SK-N-DZ (cell line): ENCODE measurements around the gene TNFRSF9. TPM values are rescaled to one million over a fixed set of nuclear protein-coding genes. Genes with fewer than 3 reads are reported as not detected.
"Not testable (repeated sequence)": the region's sequence is repeated elsewhere in the genome, so short reads cannot be mapped to it uniquely, and the experiment has no call there.

ENCODE experiments used
- DNase-seq: peaks from one replicate; pipeline ENCODE4 v3.0.0-alpha.2; 2015; ENCODE audit warnings: low spot score
- polyA plus RNA-seq, 2 experiments: library from polyadenylated mRNA; depleted of rRNA; stranded (reverse); fragments of >200 nt; gene quantifications; 2 replicates each; pipeline ENCODE4 v1.2.3, GENCODE V29; 2014

Gene TNFRSF9
- polyA plus RNA-seq (2014; cell fraction: cytosol; rRNA removed) = 0.05 TPM in 1 of 2 replicates, not detected in the other
- 0.37 TPM in 1 of 2 replicates, not detected in the other for polyA plus RNA-seq (2014; cell fraction: nucleus; rRNA removed)

DNA sequence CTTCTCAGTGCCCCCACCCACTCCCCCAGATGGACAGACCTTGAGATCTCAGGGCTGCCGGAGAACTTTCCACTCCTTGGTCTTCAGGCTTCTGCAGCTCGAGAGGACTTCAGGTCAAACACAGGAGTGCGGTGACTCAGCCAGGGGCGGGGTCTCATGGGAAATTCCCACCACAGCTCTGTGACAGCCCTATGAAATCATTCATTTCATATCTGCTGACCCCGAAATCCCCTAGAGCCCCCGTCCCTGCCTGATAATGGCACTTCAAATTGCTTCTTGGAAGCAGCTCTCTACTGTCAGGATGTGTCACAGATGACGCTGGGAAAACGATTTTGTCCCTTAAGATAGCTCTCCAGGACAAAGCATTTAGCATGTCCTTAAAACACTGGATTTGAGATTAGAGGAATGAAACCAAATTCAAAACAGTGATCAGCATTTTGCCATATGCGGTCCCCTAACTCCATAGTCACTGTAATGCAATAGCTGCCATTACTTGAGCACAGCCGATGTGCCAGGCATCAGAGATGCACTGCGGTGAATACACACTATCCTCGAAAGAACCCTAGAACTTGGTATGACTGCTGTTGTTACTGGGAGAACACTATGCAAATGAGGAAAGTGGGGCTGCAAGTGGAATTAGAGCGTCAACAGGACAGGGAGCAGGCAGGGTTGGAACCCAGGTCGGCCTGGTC is at the start of gene TNFRSF9:
TNFRSF9 (minus strand) TSS at position 95 of the 692 bp plus-strand sequence. CDS start 845 bp downstream, outside the sequence.
- DNase-seq = no peak

DNA sequence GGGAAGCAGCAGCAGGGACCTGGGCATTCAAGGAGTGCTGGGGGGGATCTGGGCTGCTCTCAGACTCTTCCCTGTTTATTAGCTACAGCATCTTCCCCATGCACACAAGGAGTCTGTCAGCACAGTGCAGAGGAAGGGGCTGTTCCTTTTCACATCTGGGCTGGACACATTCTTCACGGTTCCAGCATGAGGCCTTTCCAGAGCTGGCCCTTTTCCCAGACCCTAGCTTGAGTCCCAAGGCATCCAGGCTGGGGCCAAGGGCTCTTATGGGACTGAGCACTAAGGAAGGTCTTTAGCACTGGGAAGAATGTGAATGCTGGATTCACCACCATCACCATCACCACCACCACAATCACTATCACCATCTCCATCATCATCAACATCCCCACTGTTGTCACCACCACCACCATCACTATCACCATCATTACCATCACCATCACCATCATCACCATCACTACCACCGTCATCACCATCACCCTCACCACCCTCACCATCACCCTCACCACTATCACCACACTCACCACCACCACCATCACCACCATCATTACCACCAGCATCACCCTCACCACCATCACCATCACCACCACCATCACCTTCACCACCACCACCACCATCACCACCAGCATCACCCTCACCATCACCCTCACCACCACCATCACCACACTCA is 49.3 kb upstream of the TNFRSF9 start:
- no peak for DNase-seq

DNA sequence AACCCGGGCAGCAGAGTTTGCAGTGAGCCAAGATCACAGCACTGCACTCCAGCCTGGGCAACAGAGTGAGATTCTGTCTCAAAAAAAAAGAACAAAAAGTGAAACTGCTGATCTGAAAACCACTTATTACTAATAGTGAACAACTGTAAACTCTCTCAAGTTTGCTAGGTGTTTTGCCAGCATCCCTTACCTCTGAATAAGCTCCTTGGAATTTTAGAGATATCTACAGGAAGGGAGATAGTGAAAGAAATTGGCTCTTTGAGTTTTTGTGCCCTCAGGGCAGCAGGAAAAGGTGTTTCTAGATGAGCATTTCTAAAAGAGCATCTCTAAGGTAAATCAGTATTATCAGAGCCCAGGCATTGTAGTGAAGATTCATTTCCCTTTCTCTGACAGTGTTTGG is 47.9 kb upstream of the TNFRSF9 start:
- no peak for DNase-seq

DNA sequence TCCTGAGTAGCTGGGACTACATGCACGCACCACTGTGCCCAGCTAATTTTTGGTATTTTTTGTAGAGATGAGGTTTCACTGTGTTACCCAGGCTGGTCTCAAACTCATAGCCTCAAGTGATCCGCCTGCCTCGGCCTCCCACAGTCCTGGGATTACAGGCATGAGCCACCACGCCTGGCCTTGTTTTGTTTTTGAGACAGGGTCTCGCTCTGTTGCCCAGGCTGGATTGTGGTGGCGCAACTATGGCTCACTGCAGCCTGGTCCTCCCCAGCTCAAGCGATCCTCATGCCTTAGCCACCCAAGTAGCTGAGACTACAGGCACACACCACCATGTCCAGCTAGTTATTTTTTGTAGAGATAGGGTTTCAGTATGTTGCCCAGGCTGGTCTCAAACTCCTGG is 46.9 kb upstream of the TNFRSF9 start:
- DNase-seq = no peak

DNA sequence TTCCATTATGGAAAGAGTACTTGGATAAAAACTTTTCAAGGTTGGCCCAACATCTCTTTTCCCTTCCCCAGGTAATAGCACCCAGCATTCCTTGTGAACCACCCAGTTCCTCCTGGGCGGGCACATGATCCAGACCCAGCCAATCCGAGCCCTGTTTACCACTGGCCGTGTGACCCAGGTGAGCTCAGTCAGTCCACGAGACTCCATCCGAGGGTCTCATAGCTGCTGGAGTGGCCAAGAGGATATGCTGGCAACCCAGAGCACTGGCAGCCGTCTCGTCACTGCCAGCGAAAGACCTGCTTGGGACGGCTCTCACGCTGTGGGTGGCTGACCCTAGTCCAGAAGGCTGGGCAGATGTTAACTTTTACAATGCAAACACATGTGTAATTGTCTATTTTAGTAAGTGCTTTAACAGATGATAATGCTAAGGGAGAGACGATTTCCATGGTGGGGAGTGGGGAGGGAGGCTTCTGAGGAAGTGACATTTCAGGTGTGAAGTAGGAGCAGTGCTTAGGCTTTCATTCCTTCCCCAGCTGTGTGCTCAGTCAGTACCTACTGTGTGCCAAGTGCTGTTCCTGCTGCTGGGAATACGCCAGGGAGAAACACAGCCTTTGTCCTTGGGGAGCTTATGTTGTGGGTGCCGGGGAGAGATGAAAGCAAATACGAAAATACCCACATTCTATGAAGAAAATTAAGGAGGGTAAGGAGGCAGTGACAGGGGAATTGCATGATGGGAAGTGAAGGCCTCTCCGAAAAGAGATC is 45.4 kb upstream of the TNFRSF9 start:
- no peak for DNase-seq

DNA sequence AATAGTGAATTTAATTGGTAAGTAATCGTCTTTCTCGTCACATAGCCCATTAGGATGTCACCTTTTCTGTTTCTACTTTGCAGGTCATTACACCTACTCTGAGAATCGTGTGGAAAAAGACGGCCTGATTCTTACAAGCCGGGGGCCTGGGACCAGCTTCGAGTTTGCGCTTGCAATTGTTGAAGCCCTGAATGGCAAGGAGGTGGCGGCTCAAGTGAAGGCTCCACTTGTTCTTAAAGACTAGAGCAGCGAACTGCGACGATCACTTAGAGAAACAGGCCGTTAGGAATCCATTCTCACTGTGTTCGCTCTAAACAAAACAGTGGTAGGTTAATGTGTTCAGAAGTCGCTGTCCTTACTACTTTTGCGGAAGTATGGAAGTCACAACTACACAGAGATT is 44.2 kb upstream of the TNFRSF9 start:
- no peak for DNase-seq

DNA sequence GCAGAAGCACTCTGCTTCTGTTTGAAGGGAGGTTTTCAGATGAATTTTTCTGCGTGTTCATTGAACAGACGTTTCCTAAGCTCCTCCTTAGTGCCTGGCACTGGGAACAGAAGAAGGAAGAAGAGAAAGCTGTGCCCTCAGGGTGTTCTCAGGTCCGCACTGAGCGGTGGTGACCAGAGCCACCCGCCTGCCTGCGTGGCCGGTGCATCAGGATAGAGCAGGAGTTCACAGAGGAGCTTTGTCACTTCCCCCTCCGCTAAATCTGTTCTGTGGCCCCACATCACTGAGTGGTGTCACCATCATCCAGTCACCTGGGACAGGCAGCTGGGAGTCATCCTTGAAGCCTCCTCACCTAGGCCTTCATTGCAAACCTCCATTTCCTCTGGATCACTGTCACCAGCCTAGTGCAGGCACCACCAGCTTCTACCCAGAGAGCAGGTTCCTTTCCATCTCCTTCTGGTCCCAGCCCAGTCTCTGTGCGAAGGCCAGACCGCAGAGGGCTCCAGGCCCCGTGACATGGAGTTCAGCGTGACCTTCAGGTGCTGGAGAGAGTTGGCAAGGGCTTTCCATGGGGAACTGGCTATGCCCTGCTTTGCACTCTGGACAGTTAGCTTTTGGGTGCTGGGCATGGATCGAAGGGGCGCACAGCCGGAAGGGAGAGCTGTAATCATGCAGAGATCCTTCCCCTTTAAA is 42.6 kb upstream of the TNFRSF9 start:
- DNase-seq = no peak

DNA sequence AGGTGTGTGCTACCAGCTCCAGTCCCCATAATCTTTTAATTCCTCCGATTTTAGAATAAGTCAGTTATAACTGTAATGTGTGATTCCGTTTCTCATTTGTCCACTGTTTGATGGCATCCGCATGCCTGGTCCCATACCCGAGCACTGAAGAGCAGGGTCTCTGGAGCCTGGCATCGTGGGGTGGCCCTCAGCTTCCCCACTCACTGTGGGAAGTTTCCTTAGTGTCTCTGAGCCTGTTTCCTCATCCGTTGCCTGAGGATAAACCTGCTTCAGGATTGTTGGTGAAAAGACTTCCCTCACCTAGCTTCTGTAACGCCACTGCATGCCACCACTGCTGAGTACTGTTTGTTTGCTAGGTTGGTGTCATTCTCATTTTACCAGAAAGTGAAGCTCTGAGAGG is 40.3 kb upstream of the TNFRSF9 start:
- DNase-seq = no peak

DNA sequence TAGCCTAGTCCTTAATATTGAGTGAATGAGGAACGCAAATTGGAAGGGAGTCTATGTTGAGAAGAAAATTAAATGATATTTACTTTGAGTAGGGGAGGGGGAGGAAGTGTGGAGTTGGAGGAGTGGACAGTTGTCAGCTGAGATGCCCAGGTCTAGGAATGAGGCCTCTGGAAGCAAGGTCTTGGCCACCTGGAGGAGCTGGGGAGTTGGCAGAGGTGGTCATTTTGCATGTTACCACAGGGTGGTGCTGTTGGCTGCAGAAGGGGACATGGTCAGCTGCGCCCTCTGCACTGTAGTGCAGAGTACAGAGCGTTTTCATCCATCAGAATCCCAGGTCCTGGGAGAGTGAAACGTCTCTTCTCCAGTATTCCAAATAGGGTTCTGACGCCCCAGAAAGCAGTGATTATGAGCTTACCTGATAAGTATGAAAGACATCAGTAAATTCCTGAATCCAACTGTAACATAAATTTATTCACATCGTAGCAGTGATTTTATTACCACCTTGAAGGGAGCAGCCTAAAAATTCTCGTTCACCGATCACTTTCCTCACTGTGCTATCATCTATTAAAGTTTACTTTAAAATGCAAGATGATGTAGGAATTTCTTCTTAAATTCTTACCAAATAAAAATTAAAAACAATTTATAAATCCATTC is 34.7 kb upstream of the TNFRSF9 start:
- peak; percentile 71 for DNase-seq

DNA sequence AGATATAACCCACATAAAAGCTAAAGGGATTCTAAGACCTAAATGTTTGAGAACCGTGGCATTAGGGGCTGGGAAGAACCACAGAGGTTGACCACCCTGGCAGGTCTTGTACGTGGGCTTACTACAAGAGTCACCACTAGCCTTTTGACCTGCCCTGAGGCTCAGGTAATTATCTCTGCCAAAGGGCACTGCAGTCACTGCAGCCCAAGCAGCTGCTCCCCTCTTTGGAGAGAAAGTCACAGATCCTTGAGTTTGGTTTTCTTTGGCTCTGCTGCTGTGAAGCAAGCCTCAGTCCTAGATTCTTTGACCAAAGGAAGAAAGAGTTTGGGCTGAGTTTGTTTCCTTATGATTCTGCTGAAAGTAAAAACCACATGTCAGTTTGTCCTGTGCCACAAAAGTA is 32.4 kb upstream of the TNFRSF9 start:
- no peak for DNase-seq

DNA sequence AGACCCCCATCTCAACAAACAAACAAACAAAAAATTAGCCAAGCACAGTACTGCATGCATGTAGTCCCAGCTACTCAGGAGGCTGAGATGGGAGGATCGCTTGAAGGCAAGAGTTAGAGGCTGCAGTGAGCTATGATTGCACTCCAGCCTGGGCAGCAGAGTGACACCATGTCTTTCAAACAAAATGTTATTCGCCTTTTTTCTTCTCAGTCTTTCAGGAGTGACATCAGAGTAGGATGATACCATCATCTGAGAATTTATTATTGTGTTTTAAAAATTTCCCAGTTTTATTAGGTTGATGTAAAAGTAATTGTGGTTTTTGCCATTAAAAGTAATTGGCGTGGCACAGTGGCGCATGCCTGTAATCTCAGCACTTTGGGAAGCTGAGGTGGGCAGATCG is 31.6 kb upstream of the TNFRSF9 start:
- DNase-seq = no peak

DNA sequence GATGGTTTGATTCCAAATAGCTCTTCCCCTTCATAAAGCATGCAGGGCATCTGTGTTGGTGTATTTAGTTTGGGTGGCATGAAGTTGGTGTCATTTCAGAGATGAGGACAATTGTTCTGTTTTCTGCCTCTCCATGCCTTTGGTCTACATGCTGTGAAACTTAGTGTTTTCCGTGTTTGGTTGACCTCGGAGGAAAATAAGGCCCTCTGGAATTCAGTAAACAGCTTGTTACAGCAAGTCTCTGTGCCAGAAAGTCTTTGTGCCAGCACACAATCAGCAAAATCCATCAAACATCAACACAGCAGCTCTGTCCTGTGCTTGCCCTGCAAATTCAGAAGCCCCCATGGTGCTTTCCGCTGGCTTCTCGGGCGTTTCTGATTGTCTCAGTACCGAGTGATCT is 30.4 kb upstream of the TNFRSF9 start:
- DNase-seq = no peak

DNA sequence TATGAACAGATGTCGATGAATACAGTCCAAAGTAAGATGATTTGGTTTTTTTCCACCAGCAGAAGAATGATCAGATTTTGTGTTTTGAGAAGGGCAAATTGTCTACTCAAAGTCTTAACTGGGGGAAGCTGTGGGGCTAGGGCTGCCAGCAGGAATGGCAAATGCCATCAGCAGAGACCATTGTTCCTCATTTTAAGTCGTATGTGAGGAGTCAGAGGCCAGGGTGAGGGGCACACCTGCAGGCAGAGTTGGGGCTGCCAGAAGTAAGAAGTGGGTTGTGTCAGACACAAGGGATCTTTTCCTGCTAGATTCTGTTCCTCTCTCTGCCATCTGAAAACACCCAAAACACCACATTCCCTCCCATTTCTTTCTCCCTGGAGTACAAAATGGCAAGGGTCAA is 29.6 kb upstream of the TNFRSF9 start:
- no peak for DNase-seq

DNA sequence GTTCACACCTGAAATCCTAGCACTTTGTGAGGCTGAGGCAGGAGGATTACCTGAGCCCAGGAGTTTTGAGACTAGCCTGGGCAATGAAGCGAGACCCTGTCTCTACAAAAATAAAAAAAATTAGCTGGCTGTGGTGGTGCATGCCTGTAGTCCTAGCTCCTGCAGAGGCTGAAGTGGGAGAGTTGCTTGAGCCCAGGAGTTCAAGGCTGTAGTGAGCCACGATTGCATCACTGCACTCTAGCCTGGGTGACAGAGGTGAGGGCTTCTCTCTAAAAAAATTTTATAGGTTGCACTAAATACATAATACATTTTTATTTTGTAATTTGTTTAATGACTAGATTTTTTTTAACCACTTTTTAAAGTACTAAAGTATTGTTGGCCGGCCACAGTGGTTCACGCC is 27.0 kb upstream of the TNFRSF9 start:
- DNase-seq = no peak

DNA sequence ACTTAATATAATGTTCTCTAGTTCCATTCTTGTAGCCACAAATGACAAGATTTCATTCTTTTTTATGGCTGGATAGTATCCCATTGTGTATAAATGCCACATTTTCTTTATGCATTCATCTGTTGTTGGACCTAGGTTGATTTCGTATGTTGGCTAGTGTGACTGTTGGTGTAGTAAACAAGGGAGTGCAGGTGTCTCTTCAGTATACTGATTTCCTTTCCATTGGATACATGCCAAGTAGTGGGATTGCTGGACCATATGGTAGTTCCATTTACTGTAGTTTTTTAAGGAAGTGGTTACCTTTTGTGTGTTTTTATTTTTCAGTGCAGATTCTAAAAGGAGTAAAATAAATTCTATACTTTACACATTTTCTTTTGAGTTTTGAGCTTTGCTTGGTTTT is 26.6 kb upstream of the TNFRSF9 start:
- no peak for DNase-seq

DNA sequence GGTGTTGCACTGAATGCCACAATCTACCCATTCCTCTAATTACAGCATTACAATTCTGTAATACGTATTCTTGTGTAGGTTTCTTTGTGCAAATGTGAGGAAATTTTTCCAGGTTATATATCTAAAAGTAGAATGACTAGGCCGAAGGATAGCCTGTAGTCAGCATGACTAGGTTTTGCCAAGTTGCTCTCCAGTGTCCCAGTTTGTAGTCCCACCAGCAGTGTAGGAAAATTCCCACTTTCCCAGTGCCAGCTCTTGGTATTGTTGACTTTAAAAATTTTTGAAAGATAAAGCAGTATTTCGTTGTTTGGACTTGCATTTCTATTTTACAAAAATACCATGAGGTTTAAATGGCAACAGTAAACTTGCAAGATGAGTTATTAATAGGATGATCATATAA is 23.8 kb upstream of the TNFRSF9 start:
- no peak for DNase-seq

DNA sequence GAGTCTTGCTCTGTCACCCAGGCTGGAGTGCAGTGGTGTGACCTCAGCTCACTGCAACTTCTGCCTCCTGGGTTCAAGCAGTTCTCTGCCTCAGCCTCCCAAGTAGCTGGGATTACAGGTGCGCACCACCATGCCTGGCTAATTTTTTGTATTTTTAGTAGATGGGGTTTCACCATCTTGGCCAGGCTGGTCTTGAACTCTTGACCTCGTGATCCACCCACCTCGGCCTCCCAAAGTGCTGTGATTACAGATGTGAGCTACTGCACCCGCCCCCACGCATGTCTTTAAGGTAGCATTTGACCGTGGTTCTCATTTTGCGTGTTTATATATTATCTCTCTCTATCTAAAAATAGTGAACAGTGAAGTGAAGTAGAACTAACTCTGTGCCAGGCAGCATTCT is 23.2 kb upstream of the TNFRSF9 start:
- DNase-seq = not testable (repeated sequence)

DNA sequence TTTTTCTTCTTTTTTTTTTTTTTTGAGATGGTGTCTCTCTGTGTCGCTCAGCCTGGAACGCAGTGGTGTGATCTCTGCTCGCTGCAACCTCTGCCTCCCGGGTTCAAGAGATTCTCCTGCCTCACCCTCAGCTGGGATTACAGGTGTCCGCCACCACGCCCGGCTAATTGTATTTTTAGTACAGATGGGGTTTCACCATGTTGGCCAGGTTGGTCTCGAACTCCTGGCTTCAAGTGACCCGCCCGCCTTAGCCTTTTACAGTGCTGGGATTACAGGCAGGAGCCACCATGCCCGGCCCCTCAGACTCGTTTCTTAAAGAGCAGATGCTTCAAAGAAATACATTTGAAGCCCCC is 22.7 kb upstream of the TNFRSF9 start:
- DNase-seq = not testable (repeated sequence)

DNA sequence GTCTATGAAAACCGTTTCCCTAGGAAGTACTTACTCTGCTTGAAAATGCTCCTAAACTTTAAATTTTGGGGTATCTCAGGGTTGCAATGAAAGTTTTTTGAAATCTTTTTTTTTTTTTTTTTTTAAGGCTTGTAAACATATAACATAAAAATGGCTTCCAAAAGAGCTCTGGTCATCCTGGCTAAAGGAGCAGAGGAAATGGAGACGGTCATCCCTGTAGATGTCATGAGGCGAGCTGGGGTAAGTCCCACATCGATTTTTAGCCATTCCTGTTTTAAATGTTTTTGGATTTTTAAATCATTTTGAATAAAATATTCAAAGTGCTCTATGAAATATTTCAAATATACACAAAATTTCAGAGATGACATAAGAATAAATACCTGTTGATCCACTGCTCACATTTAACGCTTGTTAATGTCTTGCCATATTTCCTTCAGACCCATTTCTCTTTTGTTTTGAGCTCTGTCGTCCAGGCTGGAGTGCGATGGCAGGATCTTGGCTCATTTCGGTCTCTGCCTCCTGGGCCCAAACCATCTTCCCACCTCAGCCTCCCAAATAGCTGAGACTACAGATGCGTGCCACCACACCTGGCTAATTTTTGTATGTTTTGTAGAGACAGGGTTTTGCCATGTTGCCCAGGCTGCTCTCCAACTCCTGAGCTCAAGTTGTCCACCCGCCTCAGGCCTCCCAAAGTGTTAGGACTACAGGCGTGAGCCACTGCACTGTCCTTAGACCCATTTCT is 22.2 kb upstream of the TNFRSF9 start:
- no peak for DNase-seq

DNA sequence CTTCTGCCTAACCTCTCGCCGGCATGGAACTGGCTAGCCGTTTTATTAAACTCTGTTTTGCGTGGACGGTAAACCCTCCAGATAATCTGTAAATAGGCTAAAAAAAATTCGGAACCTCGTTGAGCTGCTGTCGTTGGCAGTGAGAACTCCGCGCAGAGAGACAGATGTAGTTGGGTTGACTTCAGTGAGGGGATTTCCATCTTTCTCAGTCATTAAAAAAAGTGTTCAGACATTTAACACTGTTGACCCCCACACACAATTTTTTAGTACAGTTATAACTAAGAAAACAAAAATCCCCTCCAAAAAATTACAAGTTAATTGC is 21.3 kb upstream of the TNFRSF9 start:
- DNase-seq = no peak
